OCI-LY1 (cell line): ENCODE results near the gene RANBP1.

Experiments used
- H2AFZ ChIP-seq: fragments of 200-600 bp; sonication (generic), shearing (Covaris generic); 2 replicates; pipeline ENCODE4 v1.6.0; 2014; ENCODE audit warnings: antibody characterized with exemption, mild to moderate bottlenecking, low read length
- H3F3A ChIP-seq: fragments of 200-600 bp; sonication (generic), shearing (Covaris generic); 2 replicates; pipeline ENCODE4 v1.6.0; 2014; ENCODE audit warnings: mild to moderate bottlenecking, antibody characterized with exemption, low read length, moderate library complexity; ENCODE audit not compliant: insufficient read depth
- H3K27ac ChIP-seq: fragments of 200-600 bp; sonication (generic); 2 replicates; pipeline ENCODE4 v1.5.1; 2014; ENCODE audit warnings: low read length, mixed run types, mild to moderate bottlenecking, low read depth; ENCODE audit not compliant: poor library complexity, severe bottlenecking
- H3K27me3 ChIP-seq: fragments of 200-600 bp; sonication (generic); 2 replicates; pipeline ENCODE4 v1.6.0; 2014; ENCODE audit warnings: antibody characterized with exemption, mild to moderate bottlenecking, low read length, moderate library complexity; ENCODE audit not compliant: insufficient read depth
- H3K36me3 ChIP-seq: fragments of 200-600 bp; sonication (generic); 2 replicates; pipeline ENCODE4 v1.6.1; 2014; ENCODE audit warnings: mild to moderate bottlenecking, antibody characterized with exemption, low read length, moderate library complexity, mixed read lengths; ENCODE audit not compliant: insufficient read depth
- H3K4me1 ChIP-seq: fragments of 200-600 bp; sonication (generic); 2 replicates; pipeline ENCODE4 v1.5.1; 2014; ENCODE audit warnings: mild to moderate bottlenecking, low read length, moderate library complexity; ENCODE audit not compliant: insufficient read depth, severe bottlenecking
- H3K4me2 ChIP-seq: fragments of 200-600 bp; sonication (generic), shearing (Covaris generic); 2 replicates; pipeline ENCODE4 v1.6.1; 2014; ENCODE audit warnings: low read length
- H3K4me3 ChIP-seq: fragments of 200-600 bp; sonication (generic); 2 replicates; pipeline ENCODE4 v1.5.1; 2014; ENCODE audit warnings: low read length, low read depth, mild to moderate bottlenecking, mixed read lengths; ENCODE audit not compliant: poor library complexity, severe bottlenecking
- H3K79me2 ChIP-seq: fragments of 200-600 bp; shearing (Covaris generic); 2 replicates; pipeline ENCODE4 v1.6.1; 2016; ENCODE audit warnings: mixed run types, low read length, mixed read lengths; ENCODE audit not compliant: insufficient read depth
- H3K9ac ChIP-seq: fragments of 200-600 bp; sonication (generic), shearing (Covaris generic); 2 replicates; pipeline ENCODE4 v1.6.1; 2014; ENCODE audit warnings: mild to moderate bottlenecking, low read length, mixed read lengths
- H3K9me2 ChIP-seq: fragments of 200-600 bp; sonication (generic), shearing (Covaris generic); 2 replicates; pipeline ENCODE4 v1.6.1; 2014; ENCODE audit warnings: low read depth, mild to moderate bottlenecking, low read length, mixed read lengths
- H3K9me3 ChIP-seq: fragments of 200-600 bp; shearing (Covaris generic); 2 replicates; pipeline ENCODE4 v1.6.1; 2014; ENCODE audit warnings: low read length, mixed read lengths
- H4K20me1 ChIP-seq: fragments of 200-600 bp; sonication (generic), shearing (Covaris generic); 2 replicates; pipeline ENCODE4 v1.6.0; 2016; ENCODE audit warnings: mild to moderate bottlenecking, low read length; ENCODE audit not compliant: insufficient read depth
- EZH2 ChIP-seq: fragments of 200-600 bp; sonication (generic), shearing (Covaris generic); IDR thresholded peaks from 2 replicates; pipeline ENCODE4 v1.8.0; 2017; ENCODE audit warnings: borderline replicate concordance, mixed run types, mild to moderate bottlenecking, antibody characterized with exemption, low read length, moderate library complexity, mixed read lengths
- TF ChIP-seq, protein P1 (sequence below): fragments of 200-600 bp; sonication (generic), shearing (Covaris generic); IDR thresholded peaks from 2 replicates; pipeline ENCODE4 v1.5.1; 2017; ENCODE audit warnings: mild to moderate bottlenecking, antibody characterized with exemption, low read length, moderate library complexity, mixed read lengths

RANBP1 gene

DNA sequence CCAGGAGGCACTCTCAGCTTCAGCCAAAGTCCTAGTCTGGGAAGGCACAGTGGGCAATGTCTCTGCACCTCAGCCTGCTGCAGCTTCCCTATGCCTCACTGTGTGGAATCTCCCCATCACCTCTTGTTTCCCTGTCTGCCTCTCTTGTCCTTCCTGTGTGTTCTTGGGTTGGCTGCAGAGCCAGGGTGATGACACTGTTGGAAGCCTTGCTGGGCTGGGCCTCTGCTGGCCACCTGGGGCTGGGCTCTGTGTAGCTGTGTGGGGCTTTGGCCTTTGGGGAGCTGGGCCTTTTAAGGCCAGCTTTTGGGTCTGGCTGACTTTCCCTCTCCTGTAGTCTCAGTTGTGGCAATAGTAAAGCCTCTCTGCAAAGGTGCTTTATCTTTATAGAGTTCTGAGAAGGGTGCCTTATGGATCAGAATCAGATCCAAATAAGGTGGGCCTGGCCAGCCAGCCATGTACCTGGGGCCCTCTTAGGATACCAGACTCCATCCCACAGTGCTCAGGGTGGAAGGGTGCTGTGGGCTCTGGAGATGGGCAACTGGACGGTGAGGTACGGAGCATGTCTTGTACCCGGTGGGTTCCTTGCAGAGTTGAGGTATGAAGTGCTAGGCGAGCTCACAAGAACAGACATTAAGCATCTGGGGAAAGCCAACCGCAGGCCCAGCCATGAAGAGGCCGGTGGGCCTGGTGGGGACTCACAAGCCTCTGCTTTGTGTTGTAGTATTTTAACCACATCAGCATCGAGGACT, 10.3 kb upstream of the RANBP1 start:
- no peaks in the 10 kb centered on the region for H4K20me1 ChIP-seq
- H3K9ac ChIP-seq: no peak overlapping the region
- H2AFZ ChIP-seq: no peak overlapping the region
- no peak overlapping the region for H3K4me3 ChIP-seq
- H3F3A ChIP-seq: peaks cover 3% of the 10 kb centered on the region; the same call in 1 of the 2 replicates
- H3K9me3 ChIP-seq: no peaks in the 10 kb centered on the region
- H3K27me3 ChIP-seq: no peaks in the 10 kb centered on the region
- peaks cover 87% of the 10 kb centered on the region for H3K36me3 ChIP-seq
- no peak overlapping the region for H3K27ac ChIP-seq
- no peaks in the 10 kb centered on the region for H3K4me1 ChIP-seq
- H3K4me2 ChIP-seq: no peak overlapping the region
- H3K9me2 ChIP-seq: no peaks in the 10 kb centered on the region
- no peak for TF ChIP-seq EZH2
- TF ChIP-seq, protein P1, sequence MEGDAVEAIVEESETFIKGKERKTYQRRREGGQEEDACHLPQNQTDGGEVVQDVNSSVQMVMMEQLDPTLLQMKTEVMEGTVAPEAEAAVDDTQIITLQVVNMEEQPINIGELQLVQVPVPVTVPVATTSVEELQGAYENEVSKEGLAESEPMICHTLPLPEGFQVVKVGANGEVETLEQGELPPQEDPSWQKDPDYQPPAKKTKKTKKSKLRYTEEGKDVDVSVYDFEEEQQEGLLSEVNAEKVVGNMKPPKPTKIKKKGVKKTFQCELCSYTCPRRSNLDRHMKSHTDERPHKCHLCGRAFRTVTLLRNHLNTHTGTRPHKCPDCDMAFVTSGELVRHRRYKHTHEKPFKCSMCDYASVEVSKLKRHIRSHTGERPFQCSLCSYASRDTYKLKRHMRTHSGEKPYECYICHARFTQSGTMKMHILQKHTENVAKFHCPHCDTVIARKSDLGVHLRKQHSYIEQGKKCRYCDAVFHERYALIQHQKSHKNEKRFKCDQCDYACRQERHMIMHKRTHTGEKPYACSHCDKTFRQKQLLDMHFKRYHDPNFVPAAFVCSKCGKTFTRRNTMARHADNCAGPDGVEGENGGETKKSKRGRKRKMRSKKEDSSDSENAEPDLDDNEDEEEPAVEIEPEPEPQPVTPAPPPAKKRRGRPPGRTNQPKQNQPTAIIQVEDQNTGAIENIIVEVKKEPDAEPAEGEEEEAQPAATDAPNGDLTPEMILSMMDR: no peak
- no peaks in the 10 kb centered on the region for H3K79me2 ChIP-seq

DNA sequence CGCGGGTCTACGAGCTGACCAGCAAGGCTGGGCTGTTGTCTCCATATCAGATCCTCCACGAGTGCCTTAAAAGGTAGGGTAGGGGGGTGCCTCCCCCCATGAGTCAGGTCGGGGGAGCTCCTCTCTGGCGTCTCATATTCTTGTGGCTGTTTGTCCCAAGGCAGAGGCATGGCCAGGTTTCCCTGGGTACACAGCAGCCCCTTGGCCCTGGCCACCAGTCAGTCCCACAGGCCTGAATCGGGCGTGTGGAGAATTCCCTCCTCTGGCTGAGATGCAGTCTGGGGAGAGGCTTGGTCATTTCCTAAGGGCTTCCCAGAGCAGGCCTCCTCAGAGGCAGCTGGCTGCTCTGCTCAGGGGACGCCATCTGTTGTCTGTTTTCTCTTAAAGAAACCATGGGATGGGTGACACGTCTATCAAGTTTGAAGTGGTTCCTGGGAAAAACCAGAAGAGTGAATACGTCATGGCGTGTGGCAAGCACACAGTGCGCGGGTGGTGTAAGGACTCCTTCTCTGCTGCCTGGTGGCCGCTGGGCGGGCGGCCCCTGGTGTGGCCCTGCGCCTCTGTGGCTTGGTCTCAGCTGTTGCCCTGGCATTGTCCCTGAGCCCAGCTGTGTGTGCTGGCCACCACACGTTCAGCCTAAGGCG, 9.6 kb upstream of the RANBP1 start:
- Histone ChIP-seq H3K36me3 (peaks cover 88% of the 10 kb centered on the region), H3K27ac (no peak overlapping the region), H3K9ac (no peak overlapping the region), H3K4me3 (no peak overlapping the region), H2AFZ (no peak overlapping the region), H3F3A (peaks cover 6% of the 10 kb centered on the region; the same call in 1 of the 2 replicates), H3K4me2 (no peak overlapping the region), H3K9me2 (no peaks in the 10 kb centered on the region), H4K20me1 (no peaks in the 10 kb centered on the region), H3K79me2 (no peaks in the 10 kb centered on the region), H3K4me1 (peaks cover 5% of the 10 kb centered on the region), H3K27me3 (no peaks in the 10 kb centered on the region), H3K9me3 (no peaks in the 10 kb centered on the region)
- TF ChIP-seq EZH2: no peak
- TF ChIP-seq, protein P1: no peak

- Histone ChIP-seq H3K27me3 (no peaks in the 10 kb centered on the region), H3K4me3 (no peak overlapping the region), H3K9ac (no peak overlapping the region), H3F3A (peaks cover 6% of the 10 kb centered on the region; the same call in 1 of the 2 replicates), H3K4me2 (no peak overlapping the region), H2AFZ (no peak overlapping the region), H3K4me1 (peaks cover 7% of the 10 kb centered on the region), H3K27ac (no peak overlapping the region), H4K20me1 (no peaks in the 10 kb centered on the region), H3K36me3 (peaks cover 85% of the 10 kb centered on the region), H3K79me2 (no peaks in the 10 kb centered on the region), H3K9me3 (no peaks in the 10 kb centered on the region), H3K9me2 (no peaks in the 10 kb centered on the region)
- no peak for TF ChIP-seq EZH2
- TF ChIP-seq, protein P1: no peak
Observed at GRCh38 chr22:20106849-20107237, 9.1 kb upstream of the RANBP1 start.
